Dermis blood vessel endothelial cell (primary cell): ENCODE measurements around the gene LCN15. TPM values are rescaled to one million over a fixed set of nuclear protein-coding genes. Genes with fewer than 3 reads are reported as not detected.
A peak's percentile ranks its signal among the peaks of the same experiment; 100 is the strongest.
"Not testable (repeated sequence)": the region's sequence is repeated elsewhere in the genome, so short reads cannot be mapped to it uniquely, and the experiment has no call there.

ENCODE experiments used
- DNase-seq: peaks from one replicate; pipeline ENCODE4 v3.0.0; 2010
- total RNA-seq: library from RNA; depleted of rRNA; stranded (reverse); fragments of >200 nt; gene quantifications from 2 replicates; pipeline ENCODE4 v1.2.3, GENCODE V29; 2014

LCN15 gene
- total RNA-seq, result 0.05 TPM in 1 of 2 replicates, not detected in the other

- DNase-seq, result no peak
These were observed at the start of gene LCN15 for GRCh38 chr9:136764301-136764891. Gene LCN15, minus strand, starts transcription at chr9:136764518. Its CDS starts 30 bp downstream, at chr9:136764488.

- peak; percentile 49 for DNase-seq
These were observed 44.5 kb upstream of the LCN15 start for GRCh38 chr9:136808806-136809158.

GRCh38 chr9:136808075-136808805 is 43.9 kb upstream of the LCN15 start:
- peak; percentile 35 for DNase-seq

GRCh38 chr9:136807281-136808074 is 43.2 kb upstream of the LCN15 start, which contains the start of gene RABL6:
Gene RABL6, plus strand, starts transcription at chr9:136807948. Its CDS starts 249 bp downstream, at chr9:136808197.
- peak; percentile 82 for DNase-seq

- DNase-seq, result no peak
These were observed 42.4 kb upstream of the LCN15 start for GRCh38 chr9:136806631-136807201.

GRCh38 chr9:136806067-136806466 is 41.7 kb upstream of the LCN15 start:
- no peak for DNase-seq

GRCh38 chr9:136805207-136805740 is 41.0 kb upstream of the LCN15 start:
- DNase-seq, result no peak

- no peak for DNase-seq
These were observed 40.3 kb upstream of the LCN15 start for GRCh38 chr9:136804509-136805206.

GRCh38 chr9:136803551-136804508 is 39.5 kb upstream of the LCN15 start:
- DNase-seq, result no peak

- DNase-seq, result not testable (repeated sequence)
These were observed 38.8 kb upstream of the LCN15 start for GRCh38 chr9:136803009-136803550.

GRCh38 chr9:136802321-136802720 is 38.0 kb upstream of the LCN15 start:
- DNase-seq, result no peak

- peak; percentile 58 for DNase-seq
These were observed 35.7 kb upstream of the LCN15 start for GRCh38 chr9:136799854-136800657.

- no peak for DNase-seq
These were observed 34.9 kb upstream of the LCN15 start for GRCh38 chr9:136799079-136799853.

- DNase-seq, result no peak
These were observed 34.4 kb upstream of the LCN15 start for GRCh38 chr9:136798708-136799078.

- DNase-seq, result not testable (repeated sequence)
These were observed 32.5 kb upstream of the LCN15 start for GRCh38 chr9:136796775-136797347.

GRCh38 chr9:136796238-136796774 is 32.0 kb upstream of the LCN15 start, which contains the start of gene CCDC183:
Gene CCDC183, plus strand, starts transcription at chr9:136796338. Its CDS starts 60 bp downstream, at chr9:136796398.
- DNase-seq, result no peak

- DNase-seq, result no peak
These were observed 30.7 kb upstream of the LCN15 start for GRCh38 chr9:136795000-136795348.
